ENCODE results near the gene CCDC85B.

GRCh38 chr11:65915101-65915820 lies 24.8 kb downstream of the CCDC85B start:
- TF ChIP-seq EZH2 (IDR thresholded peaks at IDR 0.05; ENCODE audit: borderline replicate concordance, low read depth, low read length, severe bottlenecking), result no peak
- TF ChIP-seq CTCF (IDR thresholded peaks at IDR 0.05; ENCODE audit: borderline replicate concordance, extremely low read depth, low read length, poor library complexity, severe bottlenecking), result no peak
